Skeletal muscle cell (primary cell): ENCODE measurements around the gene TTLL7.

Experiments
- DNase-seq: peaks from one replicate; pipeline ENCODE4 v3.0.0-alpha.2; 2010; ENCODE audit warnings: low read depth
- H3K4me3 ChIP-seq: 2 replicates; pipeline ENCODE4 v1.5.1; 2011; ENCODE audit warnings: low read depth, mild to moderate bottlenecking, control low read depth, low read length, moderate library complexity

The TTLL7 gene

DNA sequence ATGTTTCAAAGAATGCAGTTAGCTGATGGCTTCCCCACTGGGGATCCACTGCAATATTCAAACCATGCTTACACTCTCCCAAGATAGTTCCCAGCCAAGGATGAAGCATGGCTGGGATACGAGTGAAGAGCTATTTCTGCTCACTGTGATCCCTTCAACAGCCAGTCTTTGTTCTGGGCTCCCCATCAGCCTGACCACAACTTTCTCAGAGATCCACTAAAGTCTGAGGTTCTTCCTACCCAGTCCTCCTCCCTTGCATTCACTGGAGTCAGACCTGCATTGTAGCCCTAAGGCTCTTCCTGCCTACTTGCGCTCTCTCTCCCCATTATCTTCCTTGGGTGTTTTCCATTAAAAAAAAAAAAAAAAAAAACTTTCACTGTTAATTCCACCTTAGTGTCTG lies 101.4 kb downstream of the TTLL7 start:
- H3K4me3 ChIP-seq: no peak overlapping the region
- no peak for DNase-seq

DNA sequence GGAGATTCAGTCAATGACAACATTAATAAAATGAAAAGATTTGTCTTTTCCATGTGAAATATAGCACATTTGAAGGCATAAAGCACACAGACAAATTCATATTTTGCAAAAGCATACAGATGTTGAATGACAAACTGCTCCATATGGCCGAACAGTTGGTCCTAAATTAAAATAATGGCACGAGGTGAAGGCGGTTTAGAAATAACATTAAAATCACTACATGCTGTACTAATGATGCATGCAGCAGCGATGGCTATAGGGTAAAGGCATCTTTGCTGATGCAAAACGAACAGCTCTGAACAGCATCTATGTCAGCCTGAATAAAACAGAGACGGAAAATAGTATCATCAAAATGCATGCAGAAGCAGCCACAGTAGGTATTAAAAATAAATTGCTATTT lies 102.6 kb downstream of the TTLL7 start:
- no peak overlapping the region for H3K4me3 ChIP-seq
- DNase-seq: no peak

DNA sequence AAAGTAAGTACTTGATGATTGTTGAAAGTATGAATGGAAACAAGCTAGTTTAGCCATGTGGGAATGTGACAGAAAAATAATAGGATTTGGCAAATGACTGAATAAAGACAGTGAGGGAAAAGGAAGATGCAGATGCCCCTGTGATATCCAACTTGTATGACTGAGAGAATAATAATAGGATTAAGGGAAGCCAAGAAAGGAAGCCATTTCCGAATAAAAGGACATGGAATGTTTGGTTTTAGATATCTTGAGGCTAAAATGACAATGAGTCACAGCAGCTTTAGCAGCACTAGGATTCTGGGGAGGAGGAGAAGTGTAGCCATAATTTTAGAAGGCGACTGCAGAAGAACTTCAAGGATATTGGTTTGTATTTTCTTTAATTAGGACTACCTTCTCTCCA lies 109.2 kb downstream of the TTLL7 start:
- no peak for DNase-seq
- H3K4me3 ChIP-seq: no peak overlapping the region

DNA sequence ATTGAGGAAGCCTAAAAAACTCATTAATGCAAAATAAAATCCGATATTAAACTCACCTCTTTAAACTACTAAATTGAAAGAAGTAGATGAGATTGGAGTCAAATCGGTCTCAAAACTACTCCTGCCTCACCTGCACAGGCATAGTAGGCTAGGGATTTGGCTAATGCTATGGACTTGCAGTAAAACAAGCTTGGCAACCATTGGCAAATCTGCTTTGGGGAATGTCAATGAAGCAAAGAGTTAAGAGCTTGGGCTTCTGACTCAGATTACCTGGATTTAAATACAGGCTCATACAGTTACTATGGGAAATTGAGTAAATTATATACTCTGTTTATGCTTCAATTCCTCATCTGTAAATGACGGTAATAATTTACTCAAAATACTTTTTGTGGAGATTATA lies 111.4 kb downstream of the TTLL7 start:
- no peak overlapping the region for H3K4me3 ChIP-seq
- DNase-seq: no peak

DNA sequence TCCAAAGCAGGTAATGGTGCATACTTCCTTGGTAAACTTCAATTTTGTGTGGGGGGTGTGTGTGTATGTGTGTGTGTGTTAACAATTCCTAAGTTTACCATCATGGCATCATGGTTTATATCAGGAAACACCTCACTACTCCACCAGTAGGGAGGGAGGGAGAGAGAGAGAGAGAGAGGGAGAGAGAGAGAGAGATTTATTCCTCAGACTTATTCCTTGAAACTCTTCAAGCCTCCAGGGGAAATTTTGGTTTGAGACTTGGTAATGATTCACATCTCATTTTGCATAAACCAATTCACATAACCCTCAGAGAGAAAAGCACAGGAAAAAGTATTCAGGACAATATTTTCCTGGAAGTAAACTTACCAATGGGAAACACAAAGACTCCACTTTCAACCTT lies 115.0 kb downstream of the TTLL7 start:
- H3K4me3 ChIP-seq: no peak overlapping the region
- no peak for DNase-seq

DNA sequence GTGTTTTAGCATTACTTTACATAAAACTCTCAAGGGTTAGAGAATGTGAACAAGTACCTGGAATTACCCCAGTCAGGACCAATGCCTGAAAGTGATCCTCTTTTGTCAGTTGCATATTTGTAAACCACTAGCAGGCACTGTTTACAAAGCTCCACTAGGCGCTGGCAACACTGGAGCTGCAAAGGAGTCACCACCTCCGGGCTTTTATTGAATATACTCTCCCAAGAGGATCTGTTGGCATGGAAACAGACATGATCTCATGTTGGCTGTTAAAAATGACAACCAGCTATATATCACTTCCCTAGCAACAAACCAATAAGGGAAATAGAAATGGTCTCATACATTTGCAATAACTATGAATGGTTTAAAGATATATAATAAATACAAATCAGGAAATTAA lies 116.0 kb downstream of the TTLL7 start:
- H3K4me3 ChIP-seq: no peak overlapping the region

DNA sequence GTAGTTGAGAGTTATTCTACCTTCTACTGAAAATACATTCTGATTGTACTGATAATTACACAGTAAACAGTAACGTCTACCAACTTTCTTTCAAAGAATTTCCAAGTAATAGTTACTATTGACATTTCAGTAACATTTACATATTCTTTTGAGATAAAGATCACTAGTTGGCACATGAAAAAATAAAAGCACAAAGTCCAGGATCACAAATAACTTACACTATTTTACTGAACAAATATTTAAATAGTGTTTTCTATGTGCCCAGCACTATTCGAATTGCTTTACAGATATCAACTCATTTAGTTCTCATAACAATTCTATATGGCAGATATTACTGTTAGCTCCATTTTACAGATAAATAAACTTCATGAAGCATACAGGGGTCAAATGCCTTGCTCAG lies 126.4 kb downstream of the TTLL7 start:
- no peak overlapping the region for H3K4me3 ChIP-seq
- no peak for DNase-seq

More for the DNA sequence above, 116.0 kb downstream of the TTLL7 start:
- DNase-seq: peak; percentile 83

DNA sequence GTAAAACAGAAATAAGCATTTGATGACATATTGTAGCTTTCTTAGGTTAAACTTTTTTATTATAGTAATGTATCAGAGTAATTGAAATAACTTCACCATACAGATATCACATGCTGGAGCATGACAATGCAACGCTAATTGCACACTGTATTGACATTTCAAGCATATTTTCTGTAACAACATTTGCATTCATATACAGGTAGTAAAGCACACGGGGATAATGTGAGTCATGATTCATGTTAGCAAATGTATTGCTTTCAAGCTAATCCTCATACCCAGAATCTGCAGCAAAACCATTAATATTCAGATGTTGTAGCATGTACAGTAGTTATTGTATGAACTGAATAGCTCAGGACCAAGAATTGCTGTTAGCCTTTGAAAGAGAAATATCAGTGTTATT lies 133.9 kb downstream of the TTLL7 start:
- no peak overlapping the region for H3K4me3 ChIP-seq
- DNase-seq: no peak

DNA sequence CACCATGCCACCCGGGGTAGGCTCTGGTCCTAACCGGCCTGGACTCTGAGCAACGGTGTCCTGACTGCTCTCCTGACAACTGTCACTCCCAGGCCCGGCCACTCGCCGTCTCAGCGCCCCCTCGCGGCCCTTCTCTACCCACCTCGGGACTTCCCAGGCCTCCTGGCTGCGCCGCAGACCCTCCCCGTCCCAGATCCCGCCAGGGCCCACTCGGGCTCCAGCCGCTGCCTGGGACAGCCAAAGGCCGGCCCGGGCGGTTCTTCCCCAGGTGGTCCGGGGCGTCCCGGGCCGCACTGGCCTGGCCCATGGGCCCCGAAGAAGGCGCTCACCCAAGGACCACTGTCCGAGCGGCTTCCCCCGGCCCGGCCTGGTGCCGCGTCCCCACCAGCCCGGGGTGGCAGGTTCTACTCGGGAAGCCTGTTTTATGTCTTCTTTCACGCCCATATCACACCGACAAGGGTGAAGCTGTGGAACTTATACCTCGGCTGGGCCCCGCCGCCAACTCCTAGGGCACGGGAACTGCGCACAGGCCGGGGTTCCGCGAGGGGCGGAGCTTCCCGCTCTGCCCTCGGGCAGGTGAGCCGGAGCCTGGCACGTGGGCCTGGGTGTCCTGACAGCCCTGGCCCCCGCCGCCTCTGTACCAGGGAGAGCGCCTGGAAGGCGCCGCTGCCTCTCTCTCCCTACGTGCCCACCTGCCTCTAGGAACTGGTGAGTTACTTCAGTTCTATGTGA lies 138.3 kb downstream of the TTLL7 start:
- peak overlapping the region; percentile 42 for H3K4me3 ChIP-seq
- no peak for DNase-seq

DNA sequence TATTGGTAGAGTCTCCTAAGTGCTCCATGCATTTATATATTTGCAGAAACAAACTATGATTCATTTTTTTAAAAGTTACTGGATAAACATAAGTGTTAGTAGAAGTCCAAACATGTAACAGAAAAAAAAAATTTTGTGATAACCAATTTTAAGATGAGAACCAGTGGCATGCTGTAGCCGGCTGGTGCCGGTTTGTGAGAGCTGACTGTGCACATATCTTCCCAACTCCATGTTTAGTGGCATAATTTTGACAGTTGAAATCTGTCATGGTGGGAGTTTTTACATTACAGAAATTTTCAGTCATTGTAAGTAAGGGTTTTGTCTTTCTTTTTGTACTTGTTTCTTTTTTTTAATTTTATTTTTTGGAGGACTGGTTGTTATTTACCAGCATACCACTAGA lies 141.2 kb downstream of the TTLL7 start:
- DNase-seq: no peak
- H3K4me3 ChIP-seq: no peak overlapping the region

DNA sequence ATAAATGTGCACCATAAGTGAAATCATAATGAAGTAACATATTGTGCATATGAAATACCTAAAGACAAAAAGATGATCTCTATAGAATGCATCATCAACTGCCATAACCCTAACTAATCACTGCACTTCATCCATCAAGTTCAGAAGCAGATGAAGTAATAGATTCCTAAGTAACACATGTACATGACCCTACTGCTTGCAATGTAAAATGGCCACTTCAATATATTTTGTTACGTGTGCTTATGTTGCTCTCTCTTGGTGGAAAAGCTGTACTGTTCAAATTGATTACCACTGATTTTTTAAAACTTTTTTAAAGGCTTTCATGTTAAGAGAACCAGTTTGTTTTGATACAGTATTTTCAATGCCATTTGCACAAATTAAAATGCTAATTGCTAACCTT lies 141.8 kb downstream of the TTLL7 start:
- H3K4me3 ChIP-seq: no peak overlapping the region
- DNase-seq: peak; percentile 37

DNA sequence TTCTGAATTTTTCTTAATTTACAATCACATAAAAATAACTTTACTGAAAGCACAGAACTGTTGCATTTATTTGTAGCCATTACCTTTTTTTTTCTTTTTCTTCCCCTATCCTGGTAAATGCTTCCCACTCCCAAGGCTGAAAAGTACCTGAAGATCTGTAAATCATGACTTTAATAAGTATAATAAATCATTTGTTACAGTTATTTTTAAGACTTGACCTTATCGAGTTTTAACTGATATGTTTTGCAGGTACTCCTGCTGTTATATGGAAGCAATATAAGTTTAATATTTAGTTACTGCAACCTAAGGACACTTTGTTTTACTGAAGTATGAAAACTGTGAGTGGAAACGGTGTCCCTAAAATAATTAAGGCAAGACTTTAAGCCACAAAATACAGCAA lies 142.6 kb downstream of the TTLL7 start:
- DNase-seq: no peak
- no peak overlapping the region for H3K4me3 ChIP-seq

DNA sequence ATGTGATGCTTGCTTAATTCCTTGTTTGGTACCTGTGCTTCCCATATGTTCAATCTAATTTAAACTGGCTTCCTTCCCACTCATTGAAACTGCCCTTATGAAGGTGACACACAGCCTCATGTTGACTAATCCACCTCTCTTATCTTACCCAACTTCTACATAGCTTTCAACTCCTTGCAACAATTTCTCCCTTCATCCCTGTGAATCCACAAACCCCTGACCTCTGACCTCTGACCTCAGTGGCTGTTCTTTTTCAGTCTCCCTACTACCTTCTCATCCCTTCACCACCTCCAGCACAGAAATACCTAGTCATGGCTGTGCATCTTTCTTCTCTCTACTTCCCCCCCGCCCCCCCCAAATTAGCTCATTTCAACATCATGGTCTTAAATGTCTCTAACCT lies 144.5 kb downstream of the TTLL7 start:
- no peak for DNase-seq
- no peak overlapping the region for H3K4me3 ChIP-seq

DNA sequence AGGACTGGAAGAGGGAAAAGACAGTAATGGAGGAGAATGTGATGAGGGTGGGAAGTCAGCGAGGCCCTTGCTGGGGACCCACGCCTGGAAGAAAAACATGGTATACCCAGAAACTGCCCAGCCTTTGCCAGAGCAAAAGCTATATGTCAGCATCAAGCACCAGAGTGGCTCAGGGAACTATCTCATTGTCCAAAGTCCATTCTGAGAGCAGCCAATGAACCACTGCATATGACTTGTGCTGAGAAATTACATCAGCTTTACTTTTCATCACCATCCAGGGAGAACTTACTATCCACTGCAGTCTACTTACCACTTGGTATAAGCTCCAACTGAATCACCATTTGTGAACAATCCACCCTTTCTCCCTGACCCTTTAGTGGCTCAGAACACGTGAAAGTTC lies 148.1 kb downstream of the TTLL7 start:
- H3K4me3 ChIP-seq: no peak overlapping the region
- no peak for DNase-seq

DNA sequence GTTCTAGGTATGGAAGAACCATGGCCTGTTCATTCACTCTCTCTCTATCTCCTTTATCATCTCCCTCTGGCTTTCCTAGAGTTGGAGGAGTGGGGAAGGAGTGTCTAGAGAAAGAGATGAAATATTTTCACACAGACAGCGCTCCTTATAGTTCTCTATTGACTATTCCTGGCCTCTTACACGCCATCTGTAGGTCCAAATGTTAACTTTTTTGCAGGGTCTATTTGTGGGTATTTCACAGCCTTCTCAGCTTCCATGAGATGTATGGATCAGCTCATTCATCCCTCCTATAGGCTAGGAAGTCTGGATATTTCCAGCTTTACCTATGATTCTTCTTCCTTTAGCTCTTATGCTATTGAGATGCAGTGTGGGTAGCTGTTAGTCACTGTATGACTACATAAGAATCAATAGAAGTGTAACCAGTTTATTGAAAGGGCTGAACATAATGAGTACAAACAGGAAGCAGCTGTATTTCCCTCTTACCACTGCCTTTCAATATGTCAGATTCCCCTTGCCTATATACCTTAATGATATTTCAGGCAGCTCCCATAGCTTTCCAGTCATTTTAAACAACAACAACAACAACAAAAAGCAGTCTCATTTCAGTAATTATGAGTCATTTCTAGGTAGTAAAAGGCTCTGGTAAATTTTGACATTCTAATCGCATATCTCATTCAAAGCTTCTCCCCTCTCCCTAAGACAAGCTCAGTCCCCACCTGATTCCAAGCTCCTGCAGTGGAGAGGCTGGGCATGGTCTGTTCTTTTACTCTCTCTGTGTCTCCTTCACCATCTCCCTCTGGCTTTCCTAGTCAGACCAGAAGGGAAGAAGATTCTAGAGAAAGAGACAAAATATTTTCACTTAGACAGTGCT lies 149.5 kb downstream of the TTLL7 start:
- H3K4me3 ChIP-seq: no peak overlapping the region
- DNase-seq: no peak

DNA sequence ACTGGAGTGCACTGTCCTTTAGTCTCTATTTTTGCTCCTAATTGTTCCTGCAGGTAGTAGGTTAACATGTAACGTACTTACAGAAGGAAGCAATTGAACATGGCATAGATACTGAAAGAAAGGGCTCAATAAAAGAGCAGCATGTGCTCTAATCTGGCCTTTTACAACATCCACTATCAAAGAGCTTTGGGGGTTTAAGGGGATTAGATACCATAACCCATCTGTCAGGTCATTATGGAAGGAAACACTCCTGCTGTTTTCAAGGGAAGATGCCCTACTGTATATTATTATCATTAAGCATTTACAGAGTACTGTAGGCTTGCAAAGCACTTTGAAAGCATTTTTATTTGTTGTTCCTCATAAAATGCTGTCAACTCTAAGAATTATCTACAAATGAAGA lies 152.8 kb downstream of the TTLL7 start:
- DNase-seq: no peak
- H3K4me3 ChIP-seq: no peak overlapping the region

DNA sequence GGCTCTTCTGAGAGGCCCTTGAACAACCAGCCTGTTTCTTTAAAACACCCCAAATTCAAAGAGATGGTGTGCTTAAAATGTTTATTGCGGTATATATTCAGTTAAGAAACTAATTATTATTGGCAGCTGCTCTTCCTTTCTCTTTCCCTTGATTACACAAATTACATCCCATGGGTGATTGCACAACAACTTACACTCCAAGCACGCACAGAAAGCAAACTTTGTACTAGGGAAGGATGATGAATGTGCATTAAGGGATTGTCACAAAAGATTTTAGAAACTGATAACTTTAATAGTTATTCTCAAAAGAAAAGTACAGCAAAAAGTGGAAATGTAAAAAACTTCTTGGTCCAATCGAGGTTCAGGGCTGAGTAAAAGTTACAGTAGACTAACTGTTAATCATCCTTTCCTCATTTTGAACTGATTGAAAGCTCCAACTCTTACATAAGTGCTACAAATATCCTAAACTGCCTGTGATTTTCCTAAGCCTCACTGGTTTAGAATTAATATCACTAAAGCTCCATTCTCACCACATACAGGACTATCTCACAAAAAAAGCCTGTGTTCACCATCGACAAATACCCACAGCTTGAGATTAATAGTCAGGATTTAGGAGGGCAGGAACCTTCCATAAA lies 153.4 kb downstream of the TTLL7 start:
- no peak overlapping the region for H3K4me3 ChIP-seq
- DNase-seq: peak; percentile 63

DNA sequence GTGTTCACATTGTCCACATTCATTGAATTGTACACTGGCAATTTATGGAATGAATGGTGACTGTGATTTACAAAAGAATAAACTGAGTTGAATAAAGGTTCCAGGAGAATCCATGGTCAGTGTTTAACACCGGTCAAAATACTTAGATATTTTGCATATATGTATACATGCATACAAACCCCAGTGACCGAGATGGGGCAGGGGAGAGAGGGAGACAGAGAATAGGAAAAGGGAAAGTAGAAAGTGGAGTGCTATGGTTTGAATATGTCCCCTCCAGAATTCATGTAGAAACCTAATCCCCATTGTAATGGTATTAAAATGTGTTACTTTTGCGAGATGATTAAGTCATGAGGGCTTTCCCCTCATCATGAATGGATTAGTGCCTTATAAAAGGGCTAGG lies 154.4 kb downstream of the TTLL7 start:
- no peak for DNase-seq
- H3K4me3 ChIP-seq: no peak overlapping the region

DNA sequence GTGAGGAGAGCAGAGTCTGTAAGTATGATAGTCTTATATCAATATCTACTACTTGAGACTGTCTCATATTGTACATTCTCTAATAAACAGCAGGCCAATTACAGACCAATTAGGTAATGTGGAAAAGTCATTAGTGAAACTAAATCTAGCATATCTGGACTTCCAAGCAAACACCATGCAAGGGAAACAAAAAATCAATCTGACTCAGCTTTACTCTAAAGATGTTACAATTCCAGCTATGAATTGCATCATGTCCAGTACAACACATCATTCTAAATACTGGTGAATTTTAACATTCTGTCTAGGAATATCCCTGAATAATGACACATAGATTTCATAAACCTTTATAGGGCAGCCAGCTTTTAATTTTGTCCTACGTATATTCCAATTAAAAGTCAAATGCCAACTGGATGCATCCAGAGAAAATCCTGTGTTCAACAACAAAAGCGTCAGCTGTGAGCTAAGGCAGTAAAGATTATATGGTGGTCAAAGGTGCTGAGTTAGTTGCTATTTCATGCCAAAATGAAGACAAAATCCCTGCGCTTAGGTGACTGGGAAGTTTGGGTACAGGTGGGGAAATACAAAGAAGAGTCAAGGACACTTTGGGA lies 159.3 kb downstream of the TTLL7 start:
- peak; percentile 49 for DNase-seq
- no peak overlapping the region for H3K4me3 ChIP-seq

DNA sequence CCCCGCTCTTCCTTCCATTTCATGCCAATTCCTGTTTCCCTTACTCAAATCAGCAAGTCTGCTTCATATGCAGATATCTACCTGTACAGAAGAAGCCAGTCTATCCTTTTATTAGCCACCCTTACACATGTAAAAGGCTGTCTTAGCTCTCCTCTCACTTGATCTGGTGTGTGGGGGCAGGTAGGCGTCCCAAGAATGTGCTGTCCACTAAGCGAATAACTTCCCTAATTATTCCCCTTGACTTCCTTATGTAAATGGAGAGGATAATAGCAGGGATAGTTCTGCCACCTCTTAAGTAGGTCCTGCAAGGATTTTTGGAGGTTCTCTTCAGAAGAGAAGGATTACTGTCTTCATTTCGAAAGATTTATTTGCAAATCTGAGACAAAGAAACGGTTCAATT lies 160.4 kb downstream of the TTLL7 start:
- no peak for DNase-seq
- H3K4me3 ChIP-seq: no peak overlapping the region
